ENCODE results near the gene SH2D7.

DNA sequence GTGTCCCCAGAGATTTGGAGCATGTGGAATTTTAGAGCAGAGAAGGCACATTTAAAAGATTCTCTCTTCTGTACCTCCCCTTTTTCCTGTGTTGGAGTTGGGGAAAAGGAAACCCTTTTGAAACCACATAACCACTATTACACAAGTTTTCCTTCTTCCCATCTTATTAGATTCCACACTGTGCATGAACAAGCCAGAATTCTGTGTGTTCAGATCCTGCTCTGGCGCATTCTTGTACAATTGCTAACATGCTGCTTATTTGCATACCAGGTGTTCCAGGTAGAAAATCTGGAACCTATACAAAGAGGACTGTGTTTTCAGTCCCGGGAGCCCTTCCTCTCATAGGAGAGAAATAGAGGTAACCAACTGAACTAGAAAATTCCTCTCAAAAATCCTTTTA is 41.4 kb downstream of the SH2D7 start:
- TF ChIP-seq NFE2L2 (conservative IDR thresholded peaks at IDR 0.05; ENCODE audit: low read length) (no peak), FOSL2 (IDR thresholded peaks at IDR 0.05) (no peak), FOSL2 (CRISPR knock-in tag; IDR thresholded peaks at IDR 0.05) (no peak), RFX5 (IDR thresholded peaks at IDR 0.05) (no peak), EP300 (IDR thresholded peaks at IDR 0.05) (no peak), JUNB (IDR thresholded peaks at IDR 0.05) (no peak), RNF2 (IDR thresholded peaks at IDR 0.05; ENCODE audit: borderline replicate concordance, low read depth) (no peak), KDM1A (IDR thresholded peaks at IDR 0.05; ENCODE audit: low read depth) (no peak), POLR2AphosphoS2 (conservative IDR thresholded peaks at IDR 0.05; ENCODE audit: low read length) (no peak), MAZ (IDR thresholded peaks at IDR 0.05; ENCODE audit: borderline replicate concordance, low read depth, low read length) (no peak), ZC3H11A (IDR thresholded peaks at IDR 0.05) (no peak)
- TF ChIP-seq, protein P1, sequence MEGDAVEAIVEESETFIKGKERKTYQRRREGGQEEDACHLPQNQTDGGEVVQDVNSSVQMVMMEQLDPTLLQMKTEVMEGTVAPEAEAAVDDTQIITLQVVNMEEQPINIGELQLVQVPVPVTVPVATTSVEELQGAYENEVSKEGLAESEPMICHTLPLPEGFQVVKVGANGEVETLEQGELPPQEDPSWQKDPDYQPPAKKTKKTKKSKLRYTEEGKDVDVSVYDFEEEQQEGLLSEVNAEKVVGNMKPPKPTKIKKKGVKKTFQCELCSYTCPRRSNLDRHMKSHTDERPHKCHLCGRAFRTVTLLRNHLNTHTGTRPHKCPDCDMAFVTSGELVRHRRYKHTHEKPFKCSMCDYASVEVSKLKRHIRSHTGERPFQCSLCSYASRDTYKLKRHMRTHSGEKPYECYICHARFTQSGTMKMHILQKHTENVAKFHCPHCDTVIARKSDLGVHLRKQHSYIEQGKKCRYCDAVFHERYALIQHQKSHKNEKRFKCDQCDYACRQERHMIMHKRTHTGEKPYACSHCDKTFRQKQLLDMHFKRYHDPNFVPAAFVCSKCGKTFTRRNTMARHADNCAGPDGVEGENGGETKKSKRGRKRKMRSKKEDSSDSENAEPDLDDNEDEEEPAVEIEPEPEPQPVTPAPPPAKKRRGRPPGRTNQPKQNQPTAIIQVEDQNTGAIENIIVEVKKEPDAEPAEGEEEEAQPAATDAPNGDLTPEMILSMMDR (IDR thresholded peaks at IDR 0.05): no peak
- TF ChIP-seq, protein P2, sequence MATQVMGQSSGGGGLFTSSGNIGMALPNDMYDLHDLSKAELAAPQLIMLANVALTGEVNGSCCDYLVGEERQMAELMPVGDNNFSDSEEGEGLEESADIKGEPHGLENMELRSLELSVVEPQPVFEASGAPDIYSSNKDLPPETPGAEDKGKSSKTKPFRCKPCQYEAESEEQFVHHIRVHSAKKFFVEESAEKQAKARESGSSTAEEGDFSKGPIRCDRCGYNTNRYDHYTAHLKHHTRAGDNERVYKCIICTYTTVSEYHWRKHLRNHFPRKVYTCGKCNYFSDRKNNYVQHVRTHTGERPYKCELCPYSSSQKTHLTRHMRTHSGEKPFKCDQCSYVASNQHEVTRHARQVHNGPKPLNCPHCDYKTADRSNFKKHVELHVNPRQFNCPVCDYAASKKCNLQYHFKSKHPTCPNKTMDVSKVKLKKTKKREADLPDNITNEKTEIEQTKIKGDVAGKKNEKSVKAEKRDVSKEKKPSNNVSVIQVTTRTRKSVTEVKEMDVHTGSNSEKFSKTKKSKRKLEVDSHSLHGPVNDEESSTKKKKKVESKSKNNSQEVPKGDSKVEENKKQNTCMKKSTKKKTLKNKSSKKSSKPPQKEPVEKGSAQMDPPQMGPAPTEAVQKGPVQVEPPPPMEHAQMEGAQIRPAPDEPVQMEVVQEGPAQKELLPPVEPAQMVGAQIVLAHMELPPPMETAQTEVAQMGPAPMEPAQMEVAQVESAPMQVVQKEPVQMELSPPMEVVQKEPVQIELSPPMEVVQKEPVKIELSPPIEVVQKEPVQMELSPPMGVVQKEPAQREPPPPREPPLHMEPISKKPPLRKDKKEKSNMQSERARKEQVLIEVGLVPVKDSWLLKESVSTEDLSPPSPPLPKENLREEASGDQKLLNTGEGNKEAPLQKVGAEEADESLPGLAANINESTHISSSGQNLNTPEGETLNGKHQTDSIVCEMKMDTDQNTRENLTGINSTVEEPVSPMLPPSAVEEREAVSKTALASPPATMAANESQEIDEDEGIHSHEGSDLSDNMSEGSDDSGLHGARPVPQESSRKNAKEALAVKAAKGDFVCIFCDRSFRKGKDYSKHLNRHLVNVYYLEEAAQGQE (IDR thresholded peaks at IDR 0.05): no peak

All from A549 (cell line).